GM19099 (cell line): Measurements from ENCODE around the gene GSC2.

Experiments used
- POLR2A ChIP-seq: IDR thresholded peaks from 3 replicates; pipeline ENCODE4 v1.6.1; 2011; ENCODE audit warnings: low read depth; ENCODE audit not compliant: insufficient read length; ENCODE audit errors: extremely low read depth

The GSC2 gene

GRCh38 chr22:19110064-19110458 lies 40.0 kb downstream of the GSC2 start:
- TF ChIP-seq POLR2A = no peak

GRCh38 chr22:19109198-19110063 lies 40.7 kb downstream of the GSC2 start:
- TF ChIP-seq POLR2A = no peak

DNA sequence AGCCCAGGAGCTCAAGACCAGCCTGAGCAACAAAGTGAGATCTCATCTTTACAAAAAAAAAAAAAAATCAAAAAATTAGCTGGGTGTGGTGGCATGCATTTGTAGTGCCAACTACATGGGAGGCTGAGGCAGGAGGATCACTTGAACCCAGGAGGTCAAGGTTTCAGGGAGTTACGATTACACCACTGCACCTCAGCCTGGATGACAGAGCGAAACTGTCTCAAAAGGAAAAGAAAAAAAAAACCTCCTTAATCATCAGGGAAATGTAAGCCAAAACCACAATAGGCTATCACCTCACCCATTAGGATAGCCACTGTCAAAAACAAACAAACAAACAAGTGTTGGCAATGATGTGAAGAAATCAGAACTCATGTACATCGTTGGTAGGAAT lies 41.3 kb downstream of the GSC2 start:
- no peak for TF ChIP-seq POLR2A

DNA sequence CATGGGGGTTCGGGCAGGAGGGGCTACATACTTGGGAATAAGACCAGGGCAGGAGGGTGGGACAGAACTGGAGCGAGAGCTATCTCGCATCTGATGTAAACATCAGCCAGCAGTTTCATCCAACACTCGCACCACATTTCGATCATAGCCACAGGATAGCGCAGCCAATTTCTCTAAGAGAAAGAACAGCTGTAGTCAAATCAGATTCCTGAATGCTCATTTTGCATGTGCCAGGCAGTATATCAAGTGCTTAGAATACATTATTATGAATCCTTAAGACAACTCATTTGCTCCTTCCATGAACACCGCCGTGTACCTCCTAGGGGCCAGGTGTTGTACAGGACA lies 42.4 kb downstream of the GSC2 start:
- TF ChIP-seq POLR2A = no peak

GRCh38 chr22:19106886-19107729 lies 43.0 kb downstream of the GSC2 start:
- no peak for TF ChIP-seq POLR2A

DNA sequence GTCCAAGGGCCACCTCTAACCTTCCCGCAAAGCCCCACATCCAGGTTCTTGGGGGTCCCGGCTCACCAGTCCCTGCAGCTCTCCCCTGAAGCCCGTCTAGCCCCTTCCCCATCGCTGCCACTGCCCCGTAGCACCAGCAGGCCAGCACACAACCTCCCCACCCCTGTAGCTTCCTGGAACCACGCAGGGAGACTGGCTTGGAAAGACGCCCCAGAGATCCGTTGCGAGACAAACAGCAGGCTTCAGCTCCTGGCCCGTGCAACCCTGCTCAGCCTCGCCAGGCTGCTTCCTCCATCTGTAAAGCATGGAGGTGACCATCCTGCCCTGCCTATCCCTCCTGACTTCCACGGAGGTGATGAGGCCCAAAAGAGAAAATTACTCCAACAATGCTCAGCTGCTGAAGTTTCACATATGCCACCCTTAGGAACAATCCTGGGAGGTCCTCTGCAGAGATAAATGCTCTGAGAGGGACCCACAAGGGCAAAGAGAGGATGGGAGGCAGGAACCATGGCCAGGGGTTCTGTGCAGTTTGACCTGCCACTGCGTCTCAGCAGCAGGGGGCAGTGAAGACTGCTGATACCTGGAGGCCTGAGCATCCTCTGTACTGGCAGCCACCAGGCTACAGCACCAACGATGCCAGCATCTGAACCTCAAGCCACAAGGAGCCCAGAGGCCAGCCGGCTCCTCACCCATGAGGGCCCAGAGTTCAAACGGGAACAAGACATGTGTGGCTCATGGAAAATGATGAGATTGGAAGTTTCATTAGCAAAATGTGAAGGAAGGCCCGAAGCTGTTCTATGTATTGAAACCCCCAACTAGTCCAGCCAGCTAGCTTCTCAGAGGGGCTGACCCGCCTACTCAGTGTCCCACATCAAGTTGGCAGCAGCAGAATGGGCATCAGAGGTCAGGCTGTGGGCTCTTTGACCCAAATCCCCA lies 44.0 kb downstream of the GSC2 start:
- TF ChIP-seq POLR2A = no peak

GRCh38 chr22:19105456-19105855 lies 44.6 kb downstream of the GSC2 start:
- TF ChIP-seq POLR2A = no peak

GRCh38 chr22:19103880-19104821 lies 45.9 kb downstream of the GSC2 start:
- TF ChIP-seq POLR2A = no peak

DNA sequence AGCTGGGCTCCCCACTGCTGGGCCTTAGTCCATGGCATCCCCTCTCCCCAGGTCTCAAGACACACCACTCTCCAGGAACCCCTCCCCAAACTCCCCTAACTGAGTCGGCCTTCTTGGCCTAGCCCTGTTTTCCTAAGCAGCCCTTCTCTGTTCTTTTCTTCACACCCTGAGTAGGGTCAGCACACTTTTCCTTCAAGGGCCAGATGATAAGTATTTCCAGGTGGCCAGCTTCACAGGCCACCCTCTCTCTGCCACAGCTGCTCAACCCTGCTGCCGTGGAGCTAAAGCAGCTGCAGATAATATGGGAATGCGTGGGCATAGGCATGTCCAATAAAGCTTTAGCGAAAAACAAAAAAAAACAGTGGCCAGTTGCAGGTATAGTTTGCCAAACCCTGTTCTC lies 51.9 kb downstream of the GSC2 start:
- no peak for TF ChIP-seq POLR2A

- no peak for TF ChIP-seq POLR2A
These were observed 52.6 kb downstream of the GSC2 start for GRCh38 chr22:19097518-19097917.
